Measurements from ENCODE around the gene HMGB3.
A peak's percentile ranks its signal among the peaks of the same experiment; 100 is the strongest.

The HMGB3 gene

GRCh38 chrX:150982788-150983520, at the start of gene HMGB3:
HMGB3 (plus strand) TSS chrX:150983335; CDS start chrX:150985600, 2,265 bp downstream.
- DNase-seq, result peak; percentile 76
- Mint-ChIP-seq H3K4me1 (peaks cover 7 to 20% of the 10 kb centered on the region in 2 donors), H3K27ac (no peak within 1 kb of the TSS), H3K27me3 (peaks cover 9 to 23% of the 10 kb centered on the region in 2 donors), H3K9me3 (no peaks in the 10 kb centered on the region), H3K4me3 (peak within 1 kb of the TSS; percentile 66 to 79), H3K36me3 (peaks cover 0 to 5% of the 10 kb centered on the region in 2 donors)
- ATAC-seq (replicated peaks), result peak; percentile 97 to 99

GRCh38 chrX:150933945-150934350, 49.2 kb upstream of the HMGB3 start:
- Mint-ChIP-seq H3K27me3 (peaks cover 7 to 13% of the 10 kb centered on the region in 2 donors), H3K4me3 (no peak overlapping the region), H3K4me1 (no peaks in the 10 kb centered on the region), H3K36me3 (no peaks in the 10 kb centered on the region), H3K27ac (no peak overlapping the region), H3K9me3 (peaks cover 0 to 7% of the 10 kb centered on the region in 2 donors)
- DNase-seq, result no peak
- ATAC-seq (replicated peaks), result no peak

GRCh38 chrX:150934453-150934852, 48.7 kb upstream of the HMGB3 start:
- Mint-ChIP-seq H3K9me3 (peaks cover 0 to 7% of the 10 kb centered on the region in 2 donors), H3K27me3 (peaks cover 7 to 13% of the 10 kb centered on the region in 2 donors), H3K36me3 (no peaks in the 10 kb centered on the region), H3K27ac (no peak overlapping the region), H3K4me3 (no peak overlapping the region), H3K4me1 (no peaks in the 10 kb centered on the region)
- ATAC-seq (replicated peaks) (no peak), DNase-seq (no peak)

GRCh38 chrX:150935467-150935866, 47.7 kb upstream of the HMGB3 start:
- Mint-ChIP-seq H3K27me3 (peaks cover 7 to 13% of the 10 kb centered on the region in 2 donors), H3K4me1 (no peaks in the 10 kb centered on the region), H3K27ac (no peak overlapping the region), H3K36me3 (no peaks in the 10 kb centered on the region), H3K9me3 (peaks cover 0 to 7% of the 10 kb centered on the region in 2 donors), H3K4me3 (no peak overlapping the region)
- ATAC-seq (replicated peaks) (no peak), DNase-seq (no peak)

GRCh38 chrX:150936556-150936955, 46.6 kb upstream of the HMGB3 start:
- H3K4me1 Mint-ChIP-seq, result no peaks in the 10 kb centered on the region

GRCh38 chrX:150940844-150941495, 42.2 kb upstream of the HMGB3 start:
- Mint-ChIP-seq H3K9me3 (peaks cover 0 to 7% of the 10 kb centered on the region in 2 donors), H3K4me3 (no peak overlapping the region), H3K4me1 (no peaks in the 10 kb centered on the region), H3K36me3 (no peaks in the 10 kb centered on the region), H3K27me3 (no peaks in the 10 kb centered on the region), H3K27ac (no peak overlapping the region)
- DNase-seq (no peak), ATAC-seq (replicated peaks) (no peak)

More at GRCh38 chrX:150936556-150936955, 46.6 kb upstream of the HMGB3 start:
- Mint-ChIP-seq H3K27me3 (peaks cover 7 to 13% of the 10 kb centered on the region in 2 donors), H3K27ac (no peak overlapping the region), H3K4me3 (no peak overlapping the region), H3K9me3 (peaks cover 0 to 7% of the 10 kb centered on the region in 2 donors), H3K36me3 (no peaks in the 10 kb centered on the region)
- no peak for ATAC-seq (replicated peaks)
- DNase-seq, result no peak

- peaks cover 0 to 7% of the 10 kb centered on the region in 2 donors for H3K9me3 Mint-ChIP-seq
- H3K27me3 Mint-ChIP-seq, result no peaks in the 10 kb centered on the region
- no peak overlapping the region for H3K4me3 Mint-ChIP-seq
- no peak for DNase-seq
- no peak for ATAC-seq (replicated peaks)
- H3K27ac Mint-ChIP-seq, result no peak overlapping the region
- no peaks in the 10 kb centered on the region for H3K4me1 Mint-ChIP-seq
- no peaks in the 10 kb centered on the region for H3K36me3 Mint-ChIP-seq
Measured at GRCh38 chrX:150941580-150941979, 41.6 kb upstream of the HMGB3 start.

- no peak overlapping the region for H3K27ac Mint-ChIP-seq
Measured at GRCh38 chrX:150942942-150943594, 40.1 kb upstream of the HMGB3 start.

GRCh38 chrX:150944233-150944632, 38.9 kb upstream of the HMGB3 start:
- Mint-ChIP-seq H3K27me3 (peaks cover 6 to 10% of the 10 kb centered on the region in 2 donors), H3K4me1 (no peaks in the 10 kb centered on the region), H3K9me3 (no peaks in the 10 kb centered on the region), H3K36me3 (no peaks in the 10 kb centered on the region), H3K27ac (no peak overlapping the region), H3K4me3 (no peak overlapping the region)
- DNase-seq (no peak), ATAC-seq (replicated peaks) (no peak)

More at GRCh38 chrX:150942942-150943594, 40.1 kb upstream of the HMGB3 start:
- no peak overlapping the region for H3K4me3 Mint-ChIP-seq
- peaks cover 6% of the 10 kb centered on the region in 2 donors for H3K27me3 Mint-ChIP-seq
- H3K36me3 Mint-ChIP-seq, result no peaks in the 10 kb centered on the region
- no peaks in the 10 kb centered on the region for H3K9me3 Mint-ChIP-seq
- ATAC-seq (replicated peaks) (no peak), DNase-seq (no peak)
- no peaks in the 10 kb centered on the region for H3K4me1 Mint-ChIP-seq

GRCh38 chrX:150954951-150955350, 28.2 kb upstream of the HMGB3 start:
- no peaks in the 10 kb centered on the region for H3K4me1 Mint-ChIP-seq
- H3K4me3 Mint-ChIP-seq, result no peak overlapping the region
- H3K9me3 Mint-ChIP-seq, result no peaks in the 10 kb centered on the region
- ATAC-seq (replicated peaks) (no peak), DNase-seq (no peak)
- no peak overlapping the region for H3K27ac Mint-ChIP-seq
- peaks cover 6 to 18% of the 10 kb centered on the region in 2 donors for H3K27me3 Mint-ChIP-seq
- H3K36me3 Mint-ChIP-seq, result no peaks in the 10 kb centered on the region

- ATAC-seq (replicated peaks), result no peak
- DNase-seq, result no peak
- no peaks in the 10 kb centered on the region for H3K4me1 Mint-ChIP-seq
- peaks cover 6 to 18% of the 10 kb centered on the region in 2 donors for H3K27me3 Mint-ChIP-seq
- H3K9me3 Mint-ChIP-seq, result no peaks in the 10 kb centered on the region
- no peaks in the 10 kb centered on the region for H3K36me3 Mint-ChIP-seq
- no peak overlapping the region for H3K4me3 Mint-ChIP-seq
- no peak overlapping the region for H3K27ac Mint-ChIP-seq
Measured at GRCh38 chrX:150955590-150955989, 27.5 kb upstream of the HMGB3 start.

- Mint-ChIP-seq H3K4me1 (no peaks in the 10 kb centered on the region), H3K4me3 (no peak overlapping the region), H3K9me3 (no peaks in the 10 kb centered on the region), H3K27ac (no peak overlapping the region), H3K36me3 (no peaks in the 10 kb centered on the region), H3K27me3 (peaks cover 6 to 8% of the 10 kb centered on the region in 2 donors)
- DNase-seq (no peak), ATAC-seq (replicated peaks) (no peak)
Measured at GRCh38 chrX:150958177-150958576, 25.0 kb upstream of the HMGB3 start.

GRCh38 chrX:150959557-150959956, 23.6 kb upstream of the HMGB3 start:
- H3K27ac Mint-ChIP-seq, result no peak overlapping the region
- ATAC-seq (replicated peaks) (no peak), DNase-seq (no peak)
- H3K4me1 Mint-ChIP-seq, result no peaks in the 10 kb centered on the region
- H3K4me3 Mint-ChIP-seq, result no peak overlapping the region
- H3K9me3 Mint-ChIP-seq, result no peaks in the 10 kb centered on the region
- H3K36me3 Mint-ChIP-seq, result no peaks in the 10 kb centered on the region
- H3K27me3 Mint-ChIP-seq, result peaks cover under 1% of the 10 kb centered on the region in 2 donors

- peaks cover 9 to 10% of the 10 kb centered on the region in 2 donors for H3K27me3 Mint-ChIP-seq
- H3K27ac Mint-ChIP-seq, result no peak overlapping the region
- no peaks in the 10 kb centered on the region for H3K4me1 Mint-ChIP-seq
- no peak overlapping the region for H3K4me3 Mint-ChIP-seq
- H3K9me3 Mint-ChIP-seq, result no peaks in the 10 kb centered on the region
- no peak for DNase-seq
- no peak for ATAC-seq (replicated peaks)
- no peaks in the 10 kb centered on the region for H3K36me3 Mint-ChIP-seq
Measured at GRCh38 chrX:150961631-150962030, 21.5 kb upstream of the HMGB3 start.
